HUES6 (cell line): Measurements from ENCODE around the gene NRN1.

Source experiments
- H3K27ac ChIP-seq: 2 replicates; pipeline ENCODE4 v1.7.0; 2013; ENCODE audit warnings: low read depth, mild to moderate bottlenecking, low read length, inconsistent platforms
- H3K27me3 ChIP-seq: 2 replicates; pipeline ENCODE4 v1.6.1; 2013; ENCODE audit warnings: low read length; ENCODE audit not compliant: control insufficient read depth, insufficient read depth
- H3K36me3 ChIP-seq: 2 replicates; pipeline ENCODE4 v1.6.1; 2013; ENCODE audit warnings: low read length; ENCODE audit not compliant: control insufficient read depth, insufficient read depth
- H3K4me1 ChIP-seq: 2 replicates; pipeline ENCODE4 v1.6.1; 2013; ENCODE audit warnings: low read length; ENCODE audit not compliant: control insufficient read depth, insufficient read depth
- H3K4me3 ChIP-seq: 2 replicates; pipeline ENCODE4 v1.5.1; 2013; ENCODE audit warnings: low read depth, low read length
- H3K9ac ChIP-seq: one replicate; pipeline ENCODE4 v1.6.1; 2013; ENCODE audit warnings: mild to moderate bottlenecking, low read length
- H3K9me3 ChIP-seq: 2 replicates; pipeline ENCODE4 v1.6.1; 2013; ENCODE audit warnings: low read depth, low read length; ENCODE audit not compliant: control insufficient read depth, insufficient read depth

Gene NRN1

GRCh38 chr6:6001443-6001842 is 5.3 kb downstream of the NRN1 start:
- Histone ChIP-seq H3K27ac (no peak overlapping the region), H3K36me3 (no peaks in the 10 kb centered on the region), H3K4me1 (peaks cover 59% of the 10 kb centered on the region), H3K4me3 (peak overlapping the region; percentile 67), H3K27me3 (peaks cover 99% of the 10 kb centered on the region), H3K9ac (no peak overlapping the region), H3K9me3 (no peaks in the 10 kb centered on the region)

- Histone ChIP-seq H3K4me1 (peaks cover 56% of the 10 kb centered on the region), H3K9me3 (no peaks in the 10 kb centered on the region), H3K9ac (no peak overlapping the region), H3K27me3 (peaks cover 99% of the 10 kb centered on the region), H3K4me3 (peak overlapping the region; percentile 48), H3K27ac (no peak overlapping the region), H3K36me3 (no peaks in the 10 kb centered on the region)
These were observed 6.8 kb downstream of the NRN1 start for GRCh38 chr6:5999688-6000608.

GRCh38 chr6:5998711-5999687 is 7.7 kb downstream of the NRN1 start:
- Histone ChIP-seq H3K4me3 (peak overlapping the region; percentile 48), H3K27ac (no peak overlapping the region), H3K9me3 (no peaks in the 10 kb centered on the region), H3K27me3 (peaks cover 99% of the 10 kb centered on the region), H3K4me1 (peaks cover 51% of the 10 kb centered on the region), H3K9ac (no peak overlapping the region), H3K36me3 (no peaks in the 10 kb centered on the region)

- Histone ChIP-seq H3K4me3 (no peak overlapping the region), H3K9me3 (no peaks in the 10 kb centered on the region), H3K27me3 (peaks cover 99% of the 10 kb centered on the region), H3K9ac (no peak overlapping the region), H3K4me1 (peaks cover 57% of the 10 kb centered on the region), H3K27ac (no peak overlapping the region), H3K36me3 (no peaks in the 10 kb centered on the region)
These were observed 8.5 kb downstream of the NRN1 start for GRCh38 chr6:5998236-5998635.

GRCh38 chr6:5997420-5997987 is 9.2 kb downstream of the NRN1 start:
- no peak overlapping the region for H3K9ac ChIP-seq

GRCh38 chr6:5996714-5997419 is 9.9 kb downstream of the NRN1 start:
- no peaks in the 10 kb centered on the region for H3K36me3 ChIP-seq
- H3K27ac ChIP-seq: no peak overlapping the region
- H3K4me1 ChIP-seq: peaks cover 56% of the 10 kb centered on the region
- H3K9ac ChIP-seq: no peak overlapping the region
- H3K27me3 ChIP-seq: peaks cover 99% of the 10 kb centered on the region
- H3K4me3 ChIP-seq: peak overlapping the region; percentile 67
- no peaks in the 10 kb centered on the region for H3K9me3 ChIP-seq

More at GRCh38 chr6:5997420-5997987, 9.2 kb downstream of the NRN1 start:
- H3K9me3 ChIP-seq: no peaks in the 10 kb centered on the region
- H3K4me1 ChIP-seq: peaks cover 57% of the 10 kb centered on the region
- peak overlapping the region; percentile 67 for H3K4me3 ChIP-seq
- no peaks in the 10 kb centered on the region for H3K36me3 ChIP-seq
- peaks cover 99% of the 10 kb centered on the region for H3K27me3 ChIP-seq
- no peak overlapping the region for H3K27ac ChIP-seq

GRCh38 chr6:5995949-5996713 is 10.6 kb downstream of the NRN1 start:
- Histone ChIP-seq H3K9me3 (no peaks in the 10 kb centered on the region), H3K27ac (no peak overlapping the region), H3K27me3 (peaks cover 99% of the 10 kb centered on the region), H3K4me3 (peak overlapping the region; percentile 67), H3K9ac (no peak overlapping the region), H3K4me1 (peaks cover 48% of the 10 kb centered on the region), H3K36me3 (no peaks in the 10 kb centered on the region)

- Histone ChIP-seq H3K36me3 (no peaks in the 10 kb centered on the region), H3K4me1 (peaks cover 46% of the 10 kb centered on the region), H3K27me3 (peaks cover 99% of the 10 kb centered on the region), H3K27ac (no peak overlapping the region), H3K9ac (no peak overlapping the region), H3K9me3 (no peaks in the 10 kb centered on the region), H3K4me3 (peak overlapping the region; percentile 67)
These were observed 11.1 kb downstream of the NRN1 start for GRCh38 chr6:5995658-5995948.

- Histone ChIP-seq H3K27ac (no peak overlapping the region), H3K27me3 (peaks cover 99% of the 10 kb centered on the region), H3K4me1 (peaks cover 43% of the 10 kb centered on the region), H3K9ac (no peak overlapping the region), H3K4me3 (peak overlapping the region; percentile 67), H3K36me3 (no peaks in the 10 kb centered on the region), H3K9me3 (no peaks in the 10 kb centered on the region)
These were observed 11.6 kb downstream of the NRN1 start for GRCh38 chr6:5994999-5995657.
